Caco-2 (cell line): ENCODE measurements around the gene CNEP1R1. TPM values are rescaled to one million over a fixed set of nuclear protein-coding genes. Genes with fewer than 3 reads are reported as not detected.

Experiments
- BruUV-seq: library from RNA; stranded (reverse); fragments of 400-500 nt; replicated peaks from 2 replicates; lab custom pipeline; 2021; lab: Mats Ljungman, UMichigan
- CTCF ChIA-PET: fragments of 300-600 bp; sonication (Branson Sonifier 250); formaldehyde crosslinking; loops from one replicate; lab custom pipeline; 2022; ENCODE audit warnings: antibody characterized with exemption; lab: Charles Lee
- POLR2A ChIA-PET: fragments of 300-600 bp; sonication (Branson Sonifier 250); formaldehyde crosslinking; loops from one replicate; lab custom pipeline; 2022; ENCODE audit warnings: antibody characterized with exemption; lab: Charles Lee
- DNase-seq, 2 experiments: peaks; one replicate each; pipeline versions ENCODE4 v3.0.0 to v3.0.0-alpha.2; 2020 to 2022
- H3K27me3 ChIP-seq: replicated peaks from 2 replicates; pipeline ENCODE4 v1.6.0; 2011; ENCODE audit warnings: low read length; ENCODE audit not compliant: control insufficient read depth, insufficient read depth
- H3K36me3 ChIP-seq: 2 replicates; pipeline ENCODE4 v1.5.1; 2011; ENCODE audit warnings: low read length; ENCODE audit not compliant: control insufficient read depth, insufficient read depth
- H3K4me1 ChIP-seq: fragments of 250-450 bp; sonication (Bioruptor Pico); 2 replicates; pipeline ENCODE4 v1.5.1; 2020; ENCODE audit warnings: mild to moderate bottlenecking
- H3K4me3 ChIP-seq: 2 replicates; pipeline ENCODE4 v1.5.1; 2011; ENCODE audit warnings: low read depth, mild to moderate bottlenecking, control low read depth, low read length
- H3K9me3 ChIP-seq: fragments of 250-450 bp; sonication (Bioruptor Pico); 2 replicates; pipeline ENCODE4 v1.5.1; 2020; ENCODE audit warnings: mild to moderate bottlenecking, moderate library complexity
- H3K27ac Mint-ChIP-seq: one replicate; pipeline ENCODE4 v1.8.0; 2022; ENCODE audit warnings: mixed read lengths; ENCODE audit not compliant: unreplicated experiment
- H3K27me3 Mint-ChIP-seq: one replicate; pipeline ENCODE4 v1.8.0; 2022; ENCODE audit warnings: mixed read lengths; ENCODE audit not compliant: insufficient read depth, unreplicated experiment
- H3K36me3 Mint-ChIP-seq: one replicate; pipeline ENCODE4 v1.8.0; 2022; ENCODE audit warnings: mild to moderate bottlenecking, mixed read lengths; ENCODE audit not compliant: insufficient read depth, unreplicated experiment
- H3K4me1 Mint-ChIP-seq: one replicate; pipeline ENCODE4 v1.8.0; 2022; ENCODE audit warnings: low read depth, mixed read lengths; ENCODE audit not compliant: unreplicated experiment
- H3K4me3 Mint-ChIP-seq: one replicate; pipeline ENCODE4 v1.8.0; 2022; ENCODE audit warnings: mild to moderate bottlenecking, moderate library complexity, mixed read lengths; ENCODE audit not compliant: unreplicated experiment
- H3K9me3 Mint-ChIP-seq: one replicate; pipeline ENCODE4 v1.8.0; 2022; ENCODE audit warnings: mixed read lengths; ENCODE audit not compliant: unreplicated experiment
- CTCF ChIP-seq, 2 experiments: fragments of 200-600 bp in 1 of 2; IDR thresholded peaks; 1 replicate in 1 of 2; 2 replicates in 1 of 2; pipeline versions ENCODE4 v1.5.1 to v1.8.0; 2011 to 2022; ENCODE audit warnings: antibody characterized with exemption in 1 of 2, control low read depth in 1 of 2, inconsistent platforms in 1 of 2, low read depth in 1 of 2, low read length in 1 of 2, mild to moderate bottlenecking in 1 of 2, moderate library complexity in 1 of 2; ENCODE audit not compliant: insufficient read depth in 1 of 2, severe bottlenecking in 1 of 2, unreplicated experiment in 1 of 2
- intact Hi-C: fragments of 100-400 bp; cut with micrococcal nuclease; formaldehyde crosslinking; loops from one replicate; pipeline ENCODE4 v1.10.0; 2022; ENCODE audit not compliant: unreplicated experiment
- total RNA-seq: library from RNA; stranded (reverse); gene quantifications from 2 replicates; pipeline ENCODE4 v1.2.3, GENCODE V29; 2022

CNEP1R1 gene
- total RNA-seq, 1 experiment from 2014 or later: 39.4 TPM

- Mint-ChIP-seq H3K27ac (no peak overlapping the region), H3K4me3 (no peak overlapping the region), H3K9me3 (no peaks in the 10 kb centered on the region), H3K27me3 (peaks cover 11% of the 10 kb centered on the region), H3K4me1 (no peaks in the 10 kb centered on the region), H3K36me3 (no peaks in the 10 kb centered on the region)
- intact Hi-C loops: no loop called here
- Histone ChIP-seq H3K9me3 (no peaks in the 10 kb centered on the region), H3K4me1 (no peaks in the 10 kb centered on the region), H3K4me3 (no peak overlapping the region), H3K36me3 (no peaks in the 10 kb centered on the region), H3K27me3 (no peaks in the 10 kb centered on the region; the same call in 1 of the 2 replicates)
- TF ChIP-seq CTCF (IDR thresholded peaks at IDR 0.05; ENCODE audit: insufficient read depth in 1 of 2, low read depth in 1 of 2, low read length in 1 of 2, severe bottlenecking in 1 of 2, unreplicated experiment in 1 of 2): no peak
- ChIA-PET CTCF (no interaction called here), POLR2A (no interaction called here)
- no peak for DNase-seq
- no TSS peak for BruUV-seq
Measured at GRCh38 chr16:49997721-49998251, 27.2 kb upstream of the CNEP1R1 start.

- H3K27me3 ChIP-seq: no peaks in the 10 kb centered on the region; the same call in 1 of the 2 replicates
- Mint-ChIP-seq H3K4me3 (no peak overlapping the region), H3K27me3 (peaks cover 11% of the 10 kb centered on the region), H3K9me3 (no peaks in the 10 kb centered on the region), H3K27ac (no peak overlapping the region), H3K36me3 (no peaks in the 10 kb centered on the region), H3K4me1 (no peaks in the 10 kb centered on the region)
- no peaks in the 10 kb centered on the region for H3K36me3 ChIP-seq
- ChIA-PET CTCF (no interaction called here), POLR2A (no interaction called here)
- H3K9me3 ChIP-seq: no peaks in the 10 kb centered on the region
- no peak for TF ChIP-seq CTCF (IDR thresholded peaks at IDR 0.05; ENCODE audit: insufficient read depth in 1 of 2, low read depth in 1 of 2, low read length in 1 of 2, severe bottlenecking in 1 of 2, unreplicated experiment in 1 of 2)
- no peaks in the 10 kb centered on the region for H3K4me1 ChIP-seq
- no TSS peak for BruUV-seq
- H3K4me3 ChIP-seq: no peak overlapping the region
- intact Hi-C loops: no loop called here
- DNase-seq: no peak
Measured at GRCh38 chr16:49998991-49999390, 26.0 kb upstream of the CNEP1R1 start.

GRCh38 chr16:50001144-50001543 is 23.9 kb upstream of the CNEP1R1 start:
- no peak for TF ChIP-seq CTCF (IDR thresholded peaks at IDR 0.05; ENCODE audit: insufficient read depth in 1 of 2, low read depth in 1 of 2, low read length in 1 of 2, severe bottlenecking in 1 of 2, unreplicated experiment in 1 of 2)
- Histone ChIP-seq H3K27me3 (no peaks in the 10 kb centered on the region; the same call in 1 of the 2 replicates), H3K4me3 (no peak overlapping the region), H3K4me1 (no peaks in the 10 kb centered on the region), H3K9me3 (no peaks in the 10 kb centered on the region), H3K36me3 (no peaks in the 10 kb centered on the region)
- DNase-seq: no peak
- no peaks in the 10 kb centered on the region for H3K4me1 Mint-ChIP-seq
- peaks cover 6% of the 10 kb centered on the region for H3K9me3 Mint-ChIP-seq
- POLR2A ChIA-PET: no interaction called here
- no peak overlapping the region for H3K4me3 Mint-ChIP-seq
- no peaks in the 10 kb centered on the region for H3K36me3 Mint-ChIP-seq
- intact Hi-C loops: no loop called here
- peaks cover 14% of the 10 kb centered on the region for H3K27me3 Mint-ChIP-seq
- BruUV-seq: no TSS peak
- CTCF ChIA-PET: interaction anchor here (0.5 kb wide), 1 partner anchor 65 kb away, joined by 3 read pairs; no protein-coding TSS in a partner anchor
- H3K27ac Mint-ChIP-seq: no peak overlapping the region
